HL-60 (cell line): ENCODE results near the gene TSPAN10.
A peak's percentile ranks its signal among the peaks of the same experiment; 100 is the strongest.

ENCODE experiments used
- DNase-seq, 2 experiments: peaks; one replicate each; pipeline ENCODE4 v3.0.0-alpha.2; 2010 to 2020; ENCODE audit warnings: low read depth in 1 of 2, low spot score in 1 of 2
- H3K27ac ChIP-seq: fragments of 250-450 bp; sonication (Bioruptor Pico); replicated peaks from 2 replicates; pipeline ENCODE4 v1.5.1; 2020; ENCODE audit warnings: mild to moderate bottlenecking, moderate library complexity
- H3K27me3 ChIP-seq: fragments of 250-450 bp; sonication (Bioruptor Pico); 2 replicates; pipeline ENCODE4 v1.5.1; 2021; ENCODE audit warnings: mild to moderate bottlenecking, moderate library complexity; ENCODE audit not compliant: insufficient read depth, poor library complexity, severe bottlenecking
- H3K4me3 ChIP-seq: replicated peaks from 2 replicates; pipeline ENCODE4 v1.5.1; 2011; ENCODE audit warnings: mild to moderate bottlenecking, control low read depth, low read length; ENCODE audit not compliant: insufficient read depth
- CTCF ChIP-seq: IDR thresholded peaks from one replicate; pipeline ENCODE4 v1.5.1; 2011; ENCODE audit warnings: low read length, control low read depth, inconsistent platforms; ENCODE audit not compliant: insufficient read depth
- GABPA ChIP-seq: IDR thresholded peaks from 2 replicates; pipeline ENCODE4 v1.6.1; 2012; ENCODE audit warnings: low read depth
- POLR2AphosphoS5 ChIP-seq: IDR thresholded peaks from 2 replicates; pipeline ENCODE4 v1.6.1; 2012; ENCODE audit warnings: low read depth
- REST ChIP-seq: IDR thresholded peaks from 2 replicates; pipeline ENCODE4 v1.6.1; 2012; ENCODE audit warnings: low read depth; ENCODE audit not compliant: insufficient replicate concordance
- SPI1 ChIP-seq: IDR thresholded peaks from 2 replicates; pipeline ENCODE4 v1.6.1; 2012; ENCODE audit warnings: low read depth, mild to moderate bottlenecking, borderline replicate concordance

TSPAN10 gene

GRCh38 chr17:81664051-81664470, 27.1 kb downstream of the TSPAN10 start:
- Histone ChIP-seq H3K27ac (no peak overlapping the region), H3K4me3 (no peak overlapping the region), H3K27me3 (no peaks in the 10 kb centered on the region)
- TF ChIP-seq POLR2AphosphoS5 (no peak), SPI1 (no peak), CTCF (no peak), GABPA (no peak), REST (no peak)
- DNase-seq = no peak

- peak; percentile 60 to 62 for DNase-seq
- peak overlapping the region; percentile 93 for H3K27ac ChIP-seq
- H3K27me3 ChIP-seq = no peaks in the 10 kb centered on the region
- peak overlapping the region; percentile 93 for H3K4me3 ChIP-seq
- peak; percentile 4 for TF ChIP-seq REST
- no peak for TF ChIP-seq GABPA
These were observed 28.5 kb downstream of the TSPAN10 start for GRCh38 chr17:81665205-81666091.

- Histone ChIP-seq H3K27ac (peak overlapping the region; percentile 93), H3K4me3 (peak overlapping the region; percentile 93), H3K27me3 (no peaks in the 10 kb centered on the region)
- TF ChIP-seq REST (no peak), SPI1 (no peak), CTCF (no peak), GABPA (no peak), POLR2AphosphoS5 (no peak; the same call in 1 of the 2 replicates)
- DNase-seq = peak in 1 of 2 experiments; percentile 45
These were observed 29.0 kb downstream of the TSPAN10 start for GRCh38 chr17:81666092-81666341.
